Measurements from ENCODE around the gene ADARB2. TPM values are rescaled to one million over a fixed set of nuclear protein-coding genes. Genes with fewer than 3 reads are reported as not detected.
"Not testable (repeated sequence)": the region's sequence is repeated elsewhere in the genome, so short reads cannot be mapped to it uniquely, and the experiment has no call there.

Gene ADARB2
- total RNA-seq, 2 experiments from 2014 or later, result 2.5 to 3.0 TPM

DNA sequence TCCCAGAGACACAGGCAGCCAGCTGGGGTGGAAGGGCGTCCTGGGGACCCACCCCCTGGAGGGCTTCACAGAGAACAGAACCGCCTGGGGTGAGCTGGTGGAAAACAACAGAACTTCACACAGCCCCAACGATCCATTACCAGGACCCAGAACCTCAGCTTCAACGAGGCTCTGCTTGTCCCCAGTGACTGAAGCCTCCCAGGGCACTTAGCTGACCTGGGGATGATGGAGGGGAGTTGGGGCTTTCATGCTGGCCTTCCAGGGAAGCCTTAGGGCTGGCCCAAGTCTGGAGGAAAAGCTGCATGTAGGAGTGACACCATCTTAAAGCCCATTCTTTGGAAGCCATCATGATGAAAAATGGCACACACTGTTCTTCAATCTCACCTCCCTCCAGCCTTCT is 381.0 kb downstream of the ADARB2 start:
- ChIA-PET CTCF (no interaction called here), POLR2A (no interaction called here)
- H3K36me3 Mint-ChIP-seq (ENCODE audit: low read depth), result no peaks in the 10 kb centered on the region
- H3K27ac Mint-ChIP-seq, result no peak overlapping the region
- no peaks in the 10 kb centered on the region for H3K9me3 Mint-ChIP-seq
- peaks cover 12% of the 10 kb centered on the region for H3K4me1 Mint-ChIP-seq
- no peak overlapping the region for H3K4me3 Mint-ChIP-seq
- DNase-seq, result no peak
- H3K27me3 Mint-ChIP-seq, result peaks cover 11% of the 10 kb centered on the region

DNA sequence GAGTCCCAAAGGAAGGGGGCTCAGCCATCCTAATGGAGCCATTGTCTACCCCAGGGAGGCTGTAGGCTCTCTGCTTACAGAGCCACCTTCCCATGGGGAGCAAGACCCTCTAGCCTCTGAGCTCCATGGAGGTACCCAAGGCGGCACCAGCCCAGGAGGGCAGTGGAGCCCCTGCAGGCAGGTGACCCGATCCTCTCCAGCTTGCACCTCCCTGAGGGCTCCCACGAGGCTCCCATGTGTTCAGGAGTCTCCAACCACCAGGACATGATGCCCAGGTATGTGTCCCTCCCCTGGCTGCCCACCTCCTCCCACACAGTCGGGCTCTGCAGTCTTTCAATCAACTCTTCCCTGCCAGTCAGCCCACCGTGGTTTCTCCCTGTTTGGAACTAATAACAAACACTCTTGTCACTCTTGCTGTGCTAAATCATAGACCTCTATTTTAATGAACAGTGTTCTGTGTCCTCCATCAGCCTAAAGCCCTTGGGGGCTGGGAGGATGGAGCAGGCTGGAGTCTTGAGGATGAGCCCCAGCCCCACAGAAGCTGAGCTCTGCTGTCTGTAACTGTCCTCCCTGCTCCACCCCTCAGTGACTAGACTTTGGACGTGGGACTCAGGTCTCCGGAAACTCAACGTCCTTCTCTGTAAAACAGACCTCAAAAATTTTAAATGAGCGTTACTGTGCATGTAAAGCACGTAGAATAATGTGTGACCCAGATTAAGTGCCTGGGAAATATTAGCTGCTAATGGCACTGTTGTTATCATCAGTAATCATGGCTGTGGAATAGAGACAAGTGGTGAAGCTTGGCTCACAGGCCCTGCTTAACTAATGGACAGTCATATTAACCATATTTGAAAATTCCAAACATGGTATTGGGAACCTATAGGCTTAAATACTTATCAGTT is 382.3 kb downstream of the ADARB2 start:
- no peak for DNase-seq
- Mint-ChIP-seq H3K27ac (no peak overlapping the region), H3K36me3 (ENCODE audit: low read depth) (no peaks in the 10 kb centered on the region), H3K27me3 (peaks cover 8% of the 10 kb centered on the region), H3K4me1 (peaks cover 12% of the 10 kb centered on the region), H3K4me3 (no peak overlapping the region), H3K9me3 (no peaks in the 10 kb centered on the region)
- POLR2A ChIA-PET, result no interaction called here
- CTCF ChIA-PET, result interaction anchor here (0.6 to 0.8 kb wide), 2 partner anchors 14 to 452 kb away, joined by 3 read pairs; no protein-coding TSS in a partner anchor

- CTCF ChIA-PET; DNase-seq; POLR2A ChIA-PET; H3K4me1 Mint-ChIP-seq; H3K4me3 Mint-ChIP-seq; H3K27ac Mint-ChIP-seq; H3K27me3 Mint-ChIP-seq; H3K36me3 Mint-ChIP-seq (ENCODE audit: low read depth); H3K9me3 Mint-ChIP-seq: not testable (repeated sequence)
Observed at GRCh38 chr10:1352296-1352695, 385.0 kb downstream of the ADARB2 start.

- ChIA-PET CTCF (no interaction called here), POLR2A (no interaction called here)
- Mint-ChIP-seq H3K9me3 (no peaks in the 10 kb centered on the region), H3K27ac (no peak overlapping the region), H3K4me3 (no peak overlapping the region), H3K36me3 (ENCODE audit: low read depth) (no peaks in the 10 kb centered on the region), H3K4me1 (no peaks in the 10 kb centered on the region), H3K27me3 (peaks cover 2% of the 10 kb centered on the region)
- DNase-seq, result no peak
Observed at GRCh38 chr10:1348773-1349050, 388.6 kb downstream of the ADARB2 start.

DNA sequence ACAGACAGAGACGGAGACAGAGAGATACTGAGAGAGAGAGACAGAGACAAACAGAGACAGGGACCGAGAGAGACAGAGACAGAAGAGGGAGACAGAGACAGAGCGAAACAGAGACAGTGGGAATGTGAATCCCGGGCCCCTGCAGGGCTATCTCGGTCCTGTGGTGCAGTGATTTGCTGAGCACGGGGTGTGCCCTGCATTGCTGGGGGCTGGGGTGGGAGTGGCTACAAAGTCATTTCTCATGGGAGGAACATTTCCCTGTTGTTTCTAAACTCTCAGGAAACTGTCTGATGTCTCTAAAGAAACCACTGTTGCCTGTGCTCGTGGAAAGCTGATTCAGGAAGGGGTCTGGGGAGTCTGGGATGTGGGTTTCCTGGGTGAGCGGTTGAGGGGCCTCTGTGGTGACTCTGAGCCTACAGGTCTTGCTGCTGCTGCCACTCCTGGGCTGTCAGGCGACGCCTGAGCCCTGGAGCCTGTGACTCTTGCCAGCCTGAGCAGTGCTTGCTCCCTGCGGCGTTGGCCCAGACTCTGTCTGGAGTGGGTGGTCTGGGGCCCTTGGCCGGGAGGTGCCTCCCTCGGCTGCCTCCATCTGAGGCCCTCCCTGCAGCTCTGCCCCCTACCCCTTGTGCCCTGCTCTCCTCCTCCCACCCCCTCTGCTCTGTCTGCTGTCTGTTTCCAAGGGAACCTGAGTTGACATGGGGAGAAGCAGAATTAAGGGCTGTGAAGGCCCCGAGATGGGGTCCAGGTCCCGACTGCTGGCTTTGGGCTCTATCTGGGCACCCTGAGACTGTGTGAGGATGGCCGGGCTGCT is 389.2 kb downstream of the ADARB2 start:
- no peaks in the 10 kb centered on the region for H3K9me3 Mint-ChIP-seq
- CTCF ChIA-PET, result no interaction called here
- no peak for DNase-seq

DNA sequence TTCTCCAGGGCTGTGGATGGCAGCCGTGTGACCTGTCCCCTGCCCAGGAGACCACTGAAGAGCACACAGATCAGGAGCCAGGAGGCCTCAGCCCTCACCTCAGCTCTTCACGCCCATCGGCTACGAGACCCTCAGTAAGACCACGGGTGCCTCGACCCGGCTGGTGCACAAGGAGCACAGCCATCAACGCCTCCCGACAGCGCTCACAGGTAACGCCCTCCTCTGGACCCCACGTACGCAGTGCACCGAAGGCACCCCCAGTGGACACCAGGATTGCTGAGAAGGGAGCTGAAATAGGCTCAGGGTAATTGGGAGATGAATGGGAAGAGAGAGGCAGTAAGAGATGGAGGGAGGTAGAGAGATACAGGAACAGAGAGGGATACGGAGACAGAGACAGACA is 389.8 kb downstream of the ADARB2 start:
- DNase-seq, result no peak
- ChIA-PET POLR2A (no interaction called here), CTCF (no interaction called here)
- H3K4me3 Mint-ChIP-seq, result no peak overlapping the region
- H3K36me3 Mint-ChIP-seq (ENCODE audit: low read depth), result no peaks in the 10 kb centered on the region
- H3K27me3 Mint-ChIP-seq, result peaks cover 2% of the 10 kb centered on the region
- H3K4me1 Mint-ChIP-seq, result no peaks in the 10 kb centered on the region
- no peak overlapping the region for H3K27ac Mint-ChIP-seq
- no peaks in the 10 kb centered on the region for H3K9me3 Mint-ChIP-seq

More for the DNA sequence above, 389.2 kb downstream of the ADARB2 start:
- Mint-ChIP-seq H3K4me3 (no peak overlapping the region), H3K36me3 (ENCODE audit: low read depth) (no peaks in the 10 kb centered on the region), H3K27me3 (peaks cover 2% of the 10 kb centered on the region), H3K27ac (no peak overlapping the region), H3K4me1 (no peaks in the 10 kb centered on the region)
- POLR2A ChIA-PET, result no interaction called here

GRCh38 chr10:1346201-1346600 is 391.1 kb downstream of the ADARB2 start:
- no peak overlapping the region for H3K27ac Mint-ChIP-seq
- CTCF ChIA-PET, result no interaction called here

GRCh38 chr10:1345368-1345767 is 392.0 kb downstream of the ADARB2 start:
- no peaks in the 10 kb centered on the region for H3K9me3 Mint-ChIP-seq
- H3K4me1 Mint-ChIP-seq, result no peaks in the 10 kb centered on the region
- no peak overlapping the region for H3K27ac Mint-ChIP-seq
- no peaks in the 10 kb centered on the region for H3K36me3 Mint-ChIP-seq (ENCODE audit: low read depth)
- ChIA-PET POLR2A (no interaction called here), CTCF (no interaction called here)
- no peak for DNase-seq
- peaks cover 2% of the 10 kb centered on the region for H3K27me3 Mint-ChIP-seq
- H3K4me3 Mint-ChIP-seq, result no peak overlapping the region

More at GRCh38 chr10:1346201-1346600, 391.1 kb downstream of the ADARB2 start:
- POLR2A ChIA-PET, result no interaction called here
- no peak overlapping the region for H3K4me3 Mint-ChIP-seq
- peaks cover 2% of the 10 kb centered on the region for H3K27me3 Mint-ChIP-seq
- no peaks in the 10 kb centered on the region for H3K36me3 Mint-ChIP-seq (ENCODE audit: low read depth)
- H3K9me3 Mint-ChIP-seq, result no peaks in the 10 kb centered on the region
- H3K4me1 Mint-ChIP-seq, result no peaks in the 10 kb centered on the region
- no peak for DNase-seq

DNA sequence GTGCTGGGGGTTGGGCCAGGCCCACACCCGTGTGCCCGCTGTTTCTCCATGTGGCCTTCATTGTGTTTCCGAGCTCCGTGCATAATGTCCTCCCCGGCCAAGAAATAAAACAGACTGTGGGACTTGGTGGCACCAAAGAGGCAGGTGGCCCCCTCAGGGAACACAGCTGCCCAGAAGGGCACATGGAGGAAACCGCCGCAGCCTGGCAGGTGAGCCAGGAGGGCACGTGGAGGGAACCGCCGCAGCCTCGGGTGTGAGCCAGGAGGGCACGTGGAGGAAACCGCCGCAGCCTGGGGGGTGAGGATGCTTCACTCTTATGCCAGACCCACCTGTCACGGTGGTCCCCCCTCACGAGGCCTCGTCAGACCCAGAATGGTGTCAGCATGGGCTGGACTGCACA is 392.5 kb downstream of the ADARB2 start:
- Mint-ChIP-seq H3K27me3 (peaks cover 2% of the 10 kb centered on the region), H3K9me3 (no peaks in the 10 kb centered on the region)

DNA sequence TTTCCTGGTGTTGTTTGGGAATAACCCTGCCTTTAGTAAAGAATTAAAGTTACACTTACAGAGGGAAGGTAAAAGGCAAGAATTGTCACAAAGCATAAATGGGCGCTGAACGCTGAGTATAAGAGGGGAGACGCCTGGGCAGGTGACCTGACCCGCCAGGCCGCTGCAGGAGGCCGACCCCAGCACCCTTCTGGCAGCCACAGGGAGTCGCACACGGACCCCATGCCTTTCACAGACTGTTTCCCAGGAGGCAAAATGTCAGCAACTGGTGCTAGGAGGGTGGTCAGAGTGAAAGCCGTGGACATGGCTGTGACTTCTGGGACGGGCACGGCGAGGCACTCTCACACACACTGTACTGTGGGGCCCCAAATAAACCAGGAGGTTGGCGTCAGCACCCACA is 392.9 kb downstream of the ADARB2 start:
- CTCF ChIA-PET, result no interaction called here
- no peak for DNase-seq
- Mint-ChIP-seq H3K9me3 (no peaks in the 10 kb centered on the region), H3K4me1 (no peaks in the 10 kb centered on the region), H3K27ac (no peak overlapping the region), H3K36me3 (ENCODE audit: low read depth) (no peaks in the 10 kb centered on the region), H3K27me3 (peaks cover 2% of the 10 kb centered on the region), H3K4me3 (no peak overlapping the region)
- POLR2A ChIA-PET, result no interaction called here

More for the DNA sequence above, 392.5 kb downstream of the ADARB2 start:
- H3K4me1 Mint-ChIP-seq, result no peaks in the 10 kb centered on the region
- ChIA-PET CTCF (no interaction called here), POLR2A (no interaction called here)
- H3K27ac Mint-ChIP-seq, result no peak overlapping the region
- no peak for DNase-seq
- no peak overlapping the region for H3K4me3 Mint-ChIP-seq
- no peaks in the 10 kb centered on the region for H3K36me3 Mint-ChIP-seq (ENCODE audit: low read depth)

DNA sequence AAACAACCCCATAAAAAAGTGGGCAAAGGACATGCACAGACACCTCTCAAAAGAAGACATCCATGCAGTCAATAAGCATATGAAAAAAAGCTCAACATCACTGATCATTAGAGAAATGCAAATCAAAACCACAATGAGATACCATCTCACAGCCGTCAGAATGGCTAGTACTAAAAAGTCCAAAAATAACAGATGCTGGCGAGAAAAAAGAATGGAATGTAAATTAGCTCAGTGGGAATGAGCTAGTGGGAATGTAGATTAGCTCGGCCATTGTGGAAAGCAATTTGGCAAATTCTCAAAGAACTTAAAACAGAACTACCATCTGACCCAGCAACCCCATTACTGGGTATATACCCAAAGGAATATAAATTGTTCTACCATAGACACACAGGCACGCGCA is 394.1 kb downstream of the ADARB2 start:
- POLR2A ChIA-PET, result no interaction called here
- Mint-ChIP-seq H3K27me3 (peaks cover 2% of the 10 kb centered on the region), H3K4me3 (no peak overlapping the region)

DNA sequence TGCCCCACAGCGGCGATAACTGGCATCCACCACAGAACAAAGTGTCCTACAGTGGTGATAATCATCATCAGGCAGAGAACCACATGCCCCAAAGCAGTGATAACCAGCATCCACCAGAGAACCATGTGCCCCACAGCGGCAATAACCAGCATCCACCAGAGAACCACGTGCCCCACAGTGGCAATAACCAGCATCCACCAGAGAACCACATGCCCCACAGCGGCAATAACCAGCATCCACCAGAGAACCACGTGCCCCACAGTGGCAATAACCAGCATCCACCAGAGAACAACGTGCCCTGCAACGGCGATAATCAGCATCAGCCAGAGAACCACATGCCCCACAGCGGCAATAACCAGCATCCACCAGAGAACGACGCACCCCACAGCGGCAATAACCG is 396.3 kb downstream of the ADARB2 start:
- CTCF ChIA-PET; POLR2A ChIA-PET; H3K36me3 Mint-ChIP-seq (ENCODE audit: low read depth); DNase-seq; H3K9me3 Mint-ChIP-seq; H3K27ac Mint-ChIP-seq; H3K4me3 Mint-ChIP-seq; H3K4me1 Mint-ChIP-seq; H3K27me3 Mint-ChIP-seq: not testable (repeated sequence)

More for the DNA sequence above, 394.1 kb downstream of the ADARB2 start:
- no peaks in the 10 kb centered on the region for H3K9me3 Mint-ChIP-seq
- CTCF ChIA-PET, result no interaction called here
- no peaks in the 10 kb centered on the region for H3K4me1 Mint-ChIP-seq
- DNase-seq, result no peak
- no peaks in the 10 kb centered on the region for H3K36me3 Mint-ChIP-seq (ENCODE audit: low read depth)
- H3K27ac Mint-ChIP-seq, result no peak overlapping the region

- no peak overlapping the region for H3K27ac Mint-ChIP-seq
- H3K27me3 Mint-ChIP-seq, result peaks cover 4% of the 10 kb centered on the region
- no peaks in the 10 kb centered on the region for H3K36me3 Mint-ChIP-seq (ENCODE audit: low read depth)
- DNase-seq, result no peak
- H3K9me3 Mint-ChIP-seq, result no peaks in the 10 kb centered on the region
- ChIA-PET CTCF (no interaction called here), POLR2A (no interaction called here)
- no peaks in the 10 kb centered on the region for H3K4me1 Mint-ChIP-seq
- no peak overlapping the region for H3K4me3 Mint-ChIP-seq
Observed at GRCh38 chr10:1339396-1339795, 397.9 kb downstream of the ADARB2 start.

- CTCF ChIA-PET, result interaction anchor here (1.5 kb wide), 1 partner anchor 226 kb away, joined by 3 read pairs; no protein-coding TSS in a partner anchor
- Mint-ChIP-seq H3K27ac (no peak overlapping the region), H3K9me3 (no peaks in the 10 kb centered on the region), H3K27me3 (peaks cover 20% of the 10 kb centered on the region), H3K36me3 (ENCODE audit: low read depth) (no peaks in the 10 kb centered on the region), H3K4me3 (no peak overlapping the region), H3K4me1 (no peaks in the 10 kb centered on the region)
- no peak for DNase-seq
- POLR2A ChIA-PET, result no interaction called here
Observed at GRCh38 chr10:1335642-1336041, 401.7 kb downstream of the ADARB2 start.
